ENCODE results near the gene GABBR2.

The GABBR2 gene

DNA sequence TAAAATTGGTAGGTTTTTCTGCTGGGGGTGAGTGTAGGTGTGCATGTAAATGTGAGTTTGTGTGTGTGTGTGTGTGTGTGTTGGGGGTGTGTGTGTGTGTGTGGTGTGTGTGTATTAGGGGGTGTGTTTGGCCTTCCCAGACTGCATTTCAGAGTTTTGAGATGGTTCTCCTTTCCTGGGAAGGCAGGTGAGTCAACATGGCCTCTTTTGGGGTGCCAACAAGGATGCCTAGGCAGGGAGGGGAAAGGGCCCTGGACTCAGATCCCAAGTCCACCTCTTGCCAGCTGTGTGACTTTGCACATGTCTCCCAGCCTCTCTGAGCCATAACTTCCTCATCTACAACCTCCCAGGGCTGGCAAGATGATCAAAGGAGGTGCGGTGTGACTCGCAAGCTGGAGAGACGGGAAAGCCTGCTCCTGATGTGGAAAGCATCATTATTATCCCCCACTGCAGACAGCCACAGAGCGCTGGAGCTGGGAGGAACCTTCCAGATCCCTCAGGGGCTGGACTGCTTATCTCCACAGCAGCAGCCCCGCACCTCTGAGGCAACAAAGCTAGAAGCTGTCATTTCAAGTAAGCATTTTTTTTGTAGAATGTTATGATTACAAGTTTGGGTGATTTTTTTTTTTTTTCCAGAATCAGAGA lies 389.8 kb downstream of the GABBR2 start:
- no peak for DNase-seq (ENCODE audit: low read depth)
- TF ChIP-seq, protein P1, sequence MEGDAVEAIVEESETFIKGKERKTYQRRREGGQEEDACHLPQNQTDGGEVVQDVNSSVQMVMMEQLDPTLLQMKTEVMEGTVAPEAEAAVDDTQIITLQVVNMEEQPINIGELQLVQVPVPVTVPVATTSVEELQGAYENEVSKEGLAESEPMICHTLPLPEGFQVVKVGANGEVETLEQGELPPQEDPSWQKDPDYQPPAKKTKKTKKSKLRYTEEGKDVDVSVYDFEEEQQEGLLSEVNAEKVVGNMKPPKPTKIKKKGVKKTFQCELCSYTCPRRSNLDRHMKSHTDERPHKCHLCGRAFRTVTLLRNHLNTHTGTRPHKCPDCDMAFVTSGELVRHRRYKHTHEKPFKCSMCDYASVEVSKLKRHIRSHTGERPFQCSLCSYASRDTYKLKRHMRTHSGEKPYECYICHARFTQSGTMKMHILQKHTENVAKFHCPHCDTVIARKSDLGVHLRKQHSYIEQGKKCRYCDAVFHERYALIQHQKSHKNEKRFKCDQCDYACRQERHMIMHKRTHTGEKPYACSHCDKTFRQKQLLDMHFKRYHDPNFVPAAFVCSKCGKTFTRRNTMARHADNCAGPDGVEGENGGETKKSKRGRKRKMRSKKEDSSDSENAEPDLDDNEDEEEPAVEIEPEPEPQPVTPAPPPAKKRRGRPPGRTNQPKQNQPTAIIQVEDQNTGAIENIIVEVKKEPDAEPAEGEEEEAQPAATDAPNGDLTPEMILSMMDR (conservative IDR thresholded peaks at IDR 0.05; ENCODE audit: low read depth, low read length) = no peak
- no peak overlapping the region for H3K4me3 ChIP-seq (ENCODE audit: low read depth, low read length)

DNA sequence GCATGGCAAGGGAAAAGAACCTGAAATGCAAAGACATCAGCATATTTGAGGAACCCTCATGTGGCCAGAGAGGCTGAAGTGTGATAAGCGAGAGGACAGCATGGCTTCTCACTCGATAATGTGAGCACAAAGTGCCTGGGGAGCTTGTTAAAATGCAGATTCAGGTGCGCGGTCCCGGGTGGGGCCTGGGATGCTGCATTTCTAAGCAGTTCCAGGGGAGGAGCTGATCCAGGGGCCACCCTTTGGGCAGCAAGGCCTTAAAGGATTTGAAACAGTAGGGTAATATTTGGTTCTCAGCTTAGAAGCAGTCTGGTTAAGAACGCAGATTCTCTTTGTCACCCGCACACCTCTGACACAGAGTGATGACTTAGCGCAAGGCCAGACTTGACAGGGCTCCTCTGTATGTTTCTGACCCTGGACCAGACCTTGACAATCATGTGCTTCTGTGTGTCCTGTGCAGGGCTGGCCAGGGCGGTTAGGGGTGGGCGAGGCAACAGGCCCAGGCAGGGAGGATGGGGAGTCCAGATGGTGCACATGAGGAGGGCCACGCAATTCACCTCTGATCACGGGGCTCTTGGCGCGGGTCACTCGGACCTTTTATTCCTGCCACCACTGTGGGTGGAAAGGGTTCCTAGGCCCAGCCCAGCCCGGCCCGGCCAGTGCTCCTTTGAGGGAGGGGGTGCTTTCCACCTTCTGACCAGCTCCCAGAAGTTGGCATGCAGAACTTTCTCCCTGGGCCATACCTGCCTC lies 390.5 kb downstream of the GABBR2 start:
- DNase-seq (ENCODE audit: low read depth) = no peak
- TF ChIP-seq, protein P1 (conservative IDR thresholded peaks at IDR 0.05; ENCODE audit: low read depth, low read length) = no peak
- no peak overlapping the region for H3K4me3 ChIP-seq (ENCODE audit: low read depth, low read length)

DNA sequence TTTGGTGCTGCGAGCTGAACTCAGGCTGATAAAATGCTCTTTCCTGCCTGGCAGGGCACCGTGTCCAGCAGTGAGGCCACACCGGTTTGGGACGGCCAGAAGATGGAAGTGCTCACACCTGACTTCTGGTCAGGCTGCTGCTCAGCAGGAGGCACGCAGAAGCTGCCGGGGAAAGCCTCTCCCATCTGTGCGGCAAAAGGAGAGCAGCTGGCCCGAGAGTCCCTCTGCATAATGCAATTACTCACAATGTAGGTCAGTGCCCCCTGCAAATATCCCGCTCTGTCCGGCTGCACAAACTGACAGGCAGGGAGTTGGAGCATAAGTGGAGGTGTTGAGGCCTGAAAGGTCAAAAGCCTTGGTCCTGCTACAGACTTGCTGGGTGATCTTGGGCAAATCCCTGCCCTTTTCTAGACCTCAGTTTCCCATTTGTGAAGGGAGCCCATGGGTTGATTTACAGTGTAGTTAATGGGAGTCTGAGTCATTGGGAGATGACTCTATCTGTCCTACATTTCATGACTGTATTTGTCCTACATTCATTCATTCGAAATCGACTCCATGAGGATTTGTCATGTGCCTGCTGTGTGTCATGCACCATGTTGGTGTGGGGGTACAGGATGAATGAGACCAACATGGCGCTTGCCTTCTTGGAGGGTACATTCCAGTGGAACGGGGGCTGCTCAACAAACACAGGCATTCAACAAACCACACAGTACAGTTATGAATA lies 391.4 kb downstream of the GABBR2 start:
- H3K4me3 ChIP-seq (ENCODE audit: low read depth, low read length) = no peak overlapping the region
- TF ChIP-seq, protein P1 (conservative IDR thresholded peaks at IDR 0.05; ENCODE audit: low read depth, low read length) = no peak
- peak; percentile 59 for DNase-seq (ENCODE audit: low read depth)

DNA sequence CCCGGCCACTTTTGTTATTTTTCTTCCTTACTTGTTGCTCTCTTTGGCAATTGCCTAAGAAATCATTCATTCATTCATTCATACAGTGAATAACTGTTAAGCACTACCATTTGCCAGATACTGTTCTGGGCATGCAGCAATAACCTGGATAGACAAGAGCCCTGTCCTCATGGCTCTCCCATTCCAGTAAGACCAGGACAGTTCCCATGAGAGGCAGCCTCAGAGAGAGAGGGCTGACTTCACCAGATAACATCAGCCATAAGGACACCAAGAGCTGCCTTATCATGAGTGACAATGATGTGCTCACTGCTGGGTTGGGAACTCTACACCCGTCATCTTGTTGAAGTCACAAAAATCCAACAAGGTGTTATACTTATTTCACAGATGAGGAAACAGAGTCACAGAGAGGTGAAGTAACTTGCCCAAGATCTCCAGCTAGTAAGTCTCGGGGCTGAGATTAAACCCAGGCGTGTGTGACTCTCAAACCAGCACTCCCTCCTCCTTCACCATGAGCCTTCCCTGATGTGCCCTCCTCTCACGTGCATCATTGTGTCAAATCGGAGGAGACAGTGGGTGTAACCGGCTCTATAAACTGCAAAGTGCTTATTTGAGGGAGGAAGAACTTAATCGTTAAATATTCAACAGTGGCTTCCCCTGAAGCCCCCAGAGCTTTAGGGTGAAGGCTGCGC lies 392.1 kb downstream of the GABBR2 start:
- no peak for DNase-seq (ENCODE audit: low read depth)
- H3K4me3 ChIP-seq (ENCODE audit: low read depth, low read length) = no peak overlapping the region
- TF ChIP-seq, protein P1 (conservative IDR thresholded peaks at IDR 0.05; ENCODE audit: low read depth, low read length) = no peak

DNA sequence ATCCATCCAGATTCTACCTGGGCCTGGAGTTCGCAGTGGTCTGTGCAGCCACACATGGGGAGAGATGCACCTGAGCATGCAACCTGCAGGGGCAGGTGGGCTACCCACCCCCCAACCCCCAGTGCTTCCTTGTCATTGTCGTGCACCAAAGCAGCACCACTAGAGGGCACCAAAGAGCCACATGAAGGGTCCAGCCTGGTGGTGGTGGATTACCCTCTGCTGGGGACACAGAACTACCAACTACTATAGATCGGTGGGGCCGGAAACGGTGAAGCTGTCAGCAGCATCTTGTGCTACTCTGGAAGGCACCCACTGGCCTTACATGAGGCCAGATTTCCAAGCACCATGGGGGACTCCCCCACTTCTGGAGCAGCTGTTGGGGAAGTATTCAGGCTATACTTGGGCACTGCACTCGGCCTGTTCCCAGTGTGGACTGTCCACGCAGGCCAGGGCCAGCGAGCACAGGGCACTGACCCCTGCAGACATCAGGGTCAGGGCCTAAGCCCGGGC lies 393.1 kb downstream of the GABBR2 start:
- no peak overlapping the region for H3K4me3 ChIP-seq (ENCODE audit: low read depth, low read length)
- peak; percentile 91 for DNase-seq (ENCODE audit: low read depth)
- TF ChIP-seq, protein P1 (conservative IDR thresholded peaks at IDR 0.05; ENCODE audit: low read depth, low read length) = peak; percentile 98

DNA sequence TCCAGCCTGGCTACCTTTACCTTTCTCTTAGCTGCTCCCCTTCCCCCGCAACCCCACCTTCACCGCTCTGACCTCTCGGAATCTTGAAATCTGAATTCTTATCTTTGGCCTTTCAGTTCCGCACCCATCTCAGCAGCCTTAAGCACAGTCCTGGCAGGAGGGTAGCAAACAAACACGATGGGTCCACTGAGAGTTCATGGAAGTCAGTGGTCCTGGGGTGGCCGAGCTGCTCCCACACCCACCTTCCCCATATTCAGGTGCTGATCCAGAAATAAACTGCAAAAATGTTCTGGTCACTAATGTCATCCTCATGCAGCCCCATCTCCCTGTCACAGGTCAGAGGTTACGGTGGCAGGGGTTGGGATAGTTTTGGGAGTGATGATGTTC lies 393.7 kb downstream of the GABBR2 start:
- TF ChIP-seq, protein P1 (conservative IDR thresholded peaks at IDR 0.05; ENCODE audit: low read depth, low read length) = no peak
- DNase-seq (ENCODE audit: low read depth) = no peak

More for the DNA sequence above, 393.7 kb downstream of the GABBR2 start:
- H3K4me3 ChIP-seq (ENCODE audit: low read depth, low read length) = no peak overlapping the region
